A673 (cell line): ENCODE data around the gene ATG13.

Source experiments
- EZH2 ChIP-seq: fragments of 200-600 bp; sonication (generic); IDR thresholded peaks from 2 replicates; pipeline ENCODE4 v1.6.1; 2017; ENCODE audit warnings: borderline replicate concordance, low read depth, mild to moderate bottlenecking, mixed read lengths, antibody characterized with exemption, low read length; ENCODE audit not compliant: poor library complexity, severe bottlenecking
- TF ChIP-seq, protein P1 (sequence below): fragments of 300-800, 200-600 bp; sonication (generic); conservative IDR thresholded peaks from 2 replicates; pipeline ENCODE4 v1.5.1; 2017; ENCODE audit warnings: low read depth, mild to moderate bottlenecking, antibody characterized with exemption, low read length, moderate library complexity, mixed read lengths

DNA sequence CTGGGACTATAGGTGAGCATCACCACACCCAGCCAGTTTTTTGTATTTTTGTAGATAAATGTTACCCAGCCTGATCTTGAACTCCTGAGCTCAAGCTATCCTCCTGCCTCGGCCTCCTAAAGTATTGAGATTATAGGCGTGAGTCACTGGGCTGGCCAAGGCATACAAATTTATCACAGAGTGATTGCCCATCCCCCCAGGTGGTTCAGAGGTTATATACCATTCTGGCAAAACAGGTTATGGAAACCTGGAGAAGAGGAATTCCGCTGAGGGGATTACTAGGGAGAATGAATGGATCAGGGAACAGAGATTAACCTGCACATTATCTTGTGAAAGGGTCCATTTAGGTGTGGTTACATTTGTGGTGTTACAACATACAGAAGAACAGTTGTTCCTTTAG is 8.1 kb downstream of the ATG13 start:
- TF ChIP-seq, protein P1, sequence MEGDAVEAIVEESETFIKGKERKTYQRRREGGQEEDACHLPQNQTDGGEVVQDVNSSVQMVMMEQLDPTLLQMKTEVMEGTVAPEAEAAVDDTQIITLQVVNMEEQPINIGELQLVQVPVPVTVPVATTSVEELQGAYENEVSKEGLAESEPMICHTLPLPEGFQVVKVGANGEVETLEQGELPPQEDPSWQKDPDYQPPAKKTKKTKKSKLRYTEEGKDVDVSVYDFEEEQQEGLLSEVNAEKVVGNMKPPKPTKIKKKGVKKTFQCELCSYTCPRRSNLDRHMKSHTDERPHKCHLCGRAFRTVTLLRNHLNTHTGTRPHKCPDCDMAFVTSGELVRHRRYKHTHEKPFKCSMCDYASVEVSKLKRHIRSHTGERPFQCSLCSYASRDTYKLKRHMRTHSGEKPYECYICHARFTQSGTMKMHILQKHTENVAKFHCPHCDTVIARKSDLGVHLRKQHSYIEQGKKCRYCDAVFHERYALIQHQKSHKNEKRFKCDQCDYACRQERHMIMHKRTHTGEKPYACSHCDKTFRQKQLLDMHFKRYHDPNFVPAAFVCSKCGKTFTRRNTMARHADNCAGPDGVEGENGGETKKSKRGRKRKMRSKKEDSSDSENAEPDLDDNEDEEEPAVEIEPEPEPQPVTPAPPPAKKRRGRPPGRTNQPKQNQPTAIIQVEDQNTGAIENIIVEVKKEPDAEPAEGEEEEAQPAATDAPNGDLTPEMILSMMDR: no peak
- TF ChIP-seq EZH2: no peak
